Measurements from ENCODE around the gene SPIN2B.
"Not testable (repeated sequence)": the region's sequence is repeated elsewhere in the genome, so short reads cannot be mapped to it uniquely, and the experiment has no call there.

SPIN2B gene

GRCh38 chrX:57135287-57135686 lies 13.9 kb upstream of the SPIN2B start:
- DNase-seq = no peak
- Histone ChIP-seq H3K27ac (no peak overlapping the region), H3K9me3 (ENCODE audit: severe bottlenecking) (no peaks in the 10 kb centered on the region), H3K36me3 (no peaks in the 10 kb centered on the region), H3K4me3 (ENCODE audit: low read depth, low read length) (no peak overlapping the region), H3K27me3 (ENCODE audit: insufficient read depth, low read depth, severe bottlenecking) (no peaks in the 10 kb centered on the region)
- no peak for TF ChIP-seq CTCF (IDR thresholded peaks at IDR 0.05; ENCODE audit: low read depth, low read length)

- Histone ChIP-seq H3K36me3 (no peaks in the 10 kb centered on the region), H3K27me3 (ENCODE audit: insufficient read depth, low read depth, severe bottlenecking) (no peaks in the 10 kb centered on the region), H3K4me3 (ENCODE audit: low read depth, low read length) (no peak overlapping the region), H3K9me3 (ENCODE audit: severe bottlenecking) (no peaks in the 10 kb centered on the region), H3K27ac (no peak overlapping the region)
- DNase-seq = no peak
- no peak for TF ChIP-seq CTCF (IDR thresholded peaks at IDR 0.05; ENCODE audit: low read depth, low read length)
These were observed 13.4 kb upstream of the SPIN2B start for GRCh38 chrX:57134702-57135101.

DNA sequence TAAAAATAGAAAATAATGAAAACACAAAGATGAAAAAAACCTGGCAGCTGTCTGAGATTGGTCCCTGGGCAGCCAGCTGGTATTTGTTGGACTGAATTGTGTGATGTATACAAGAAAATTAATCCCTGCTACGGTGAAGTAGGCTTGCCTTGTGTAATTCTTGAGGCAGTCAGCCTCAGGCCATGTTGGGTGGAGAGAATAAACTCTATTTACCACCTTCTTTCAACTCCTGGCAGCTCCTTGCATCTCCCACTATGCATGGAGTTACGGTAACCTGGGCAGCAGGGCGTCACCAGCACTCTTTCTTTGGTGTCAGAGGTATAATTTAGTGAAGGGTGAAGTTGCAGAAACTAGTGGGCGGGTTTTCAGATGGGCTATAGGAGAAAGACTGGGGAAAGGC lies 12.4 kb upstream of the SPIN2B start:
- H3K27me3 ChIP-seq (ENCODE audit: insufficient read depth, low read depth, severe bottlenecking) = no peaks in the 10 kb centered on the region
- H3K9me3 ChIP-seq (ENCODE audit: severe bottlenecking) = no peaks in the 10 kb centered on the region
- TF ChIP-seq CTCF (IDR thresholded peaks at IDR 0.05; ENCODE audit: low read depth, low read length) = no peak
- no peaks in the 10 kb centered on the region for H3K36me3 ChIP-seq
- DNase-seq = no peak
- H3K4me3 ChIP-seq (ENCODE audit: low read depth, low read length) = no peak overlapping the region
- no peak overlapping the region for H3K27ac ChIP-seq

DNA sequence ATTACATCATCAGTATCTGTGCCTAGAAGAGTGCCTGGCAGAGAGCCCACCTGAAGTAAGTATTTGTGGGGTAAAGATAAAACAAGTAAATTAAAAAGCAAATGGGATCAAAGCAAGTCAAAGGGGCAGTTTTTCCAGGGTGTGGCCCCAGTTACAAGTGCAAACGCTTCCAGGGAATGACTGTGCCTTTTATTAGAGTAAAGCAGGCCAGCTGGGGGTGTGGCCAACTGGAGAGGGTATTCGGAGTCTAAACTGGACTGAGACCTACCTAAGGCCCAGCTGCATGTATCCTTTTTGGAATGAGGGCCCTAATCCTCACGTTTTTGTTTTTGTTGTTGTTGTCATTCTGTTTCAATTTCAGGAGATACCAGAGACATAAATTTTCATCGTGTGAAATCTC lies 11.9 kb upstream of the SPIN2B start:
- H3K27ac ChIP-seq; DNase-seq; H3K9me3 ChIP-seq (ENCODE audit: severe bottlenecking); H3K4me3 ChIP-seq (ENCODE audit: low read depth, low read length); H3K27me3 ChIP-seq (ENCODE audit: insufficient read depth, low read depth, severe bottlenecking); H3K36me3 ChIP-seq: not testable (repeated sequence)

DNA sequence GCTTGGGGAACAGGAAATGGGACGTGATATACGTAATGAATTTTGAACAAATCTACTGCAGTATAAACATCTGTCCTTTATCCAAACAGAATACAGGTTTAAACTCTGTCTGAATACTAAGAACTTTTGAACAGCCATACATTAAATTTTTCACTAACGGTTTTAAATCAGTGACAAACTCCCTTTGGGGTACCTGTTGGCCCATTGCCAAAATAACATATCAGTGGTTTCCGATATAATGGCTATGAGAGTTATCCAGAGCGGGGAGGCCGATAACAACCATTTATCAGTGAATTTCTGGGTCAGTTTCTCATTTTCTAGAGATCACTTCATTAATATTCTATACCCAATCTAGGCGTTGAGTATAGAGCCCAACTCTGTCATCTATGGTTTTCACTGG lies 10.7 kb upstream of the SPIN2B start:
- no peak for TF ChIP-seq CTCF (IDR thresholded peaks at IDR 0.05; ENCODE audit: low read depth, low read length)
- H3K36me3 ChIP-seq = no peaks in the 10 kb centered on the region
- H3K27ac ChIP-seq = no peak overlapping the region
- H3K4me3 ChIP-seq (ENCODE audit: low read depth, low read length) = no peak overlapping the region
- DNase-seq = no peak
- H3K27me3 ChIP-seq (ENCODE audit: insufficient read depth, low read depth, severe bottlenecking) = no peaks in the 10 kb centered on the region
- no peaks in the 10 kb centered on the region for H3K9me3 ChIP-seq (ENCODE audit: severe bottlenecking)

- no peak for TF ChIP-seq CTCF (IDR thresholded peaks at IDR 0.05; ENCODE audit: low read depth, low read length)
- Histone ChIP-seq H3K4me3 (ENCODE audit: low read depth, low read length) (peak overlapping the region; percentile 43), H3K27me3 (ENCODE audit: insufficient read depth, low read depth, severe bottlenecking) (no peaks in the 10 kb centered on the region), H3K9me3 (ENCODE audit: severe bottlenecking) (no peaks in the 10 kb centered on the region), H3K36me3 (no peaks in the 10 kb centered on the region), H3K27ac (no peak overlapping the region)
- no peak for DNase-seq
These were observed 468 bp upstream of the SPIN2B start for GRCh38 chrX:57121816-57122215.

- Histone ChIP-seq H3K27ac (peak overlapping the region; percentile 76; the same call in 1 of the 2 replicates), H3K4me3 (ENCODE audit: low read depth, low read length) (peak overlapping the region; percentile 43)
- not testable (repeated sequence) for H3K27me3 ChIP-seq (ENCODE audit: insufficient read depth, low read depth, severe bottlenecking); DNase-seq; H3K36me3 ChIP-seq; H3K9me3 ChIP-seq (ENCODE audit: severe bottlenecking)
These were observed 658 bp downstream of the SPIN2B start for GRCh38 chrX:57120619-57121161.
